ENCODE results near the gene CTAGE9.

Gene CTAGE9

GRCh38 chr6:131673184-131673583, 37.6 kb downstream of the CTAGE9 start:
- no peak for DNase-seq (ENCODE audit: low read depth)

- no peak for DNase-seq (ENCODE audit: low read depth)
Observed at GRCh38 chr6:131669891-131670290, 40.9 kb downstream of the CTAGE9 start.

DNA sequence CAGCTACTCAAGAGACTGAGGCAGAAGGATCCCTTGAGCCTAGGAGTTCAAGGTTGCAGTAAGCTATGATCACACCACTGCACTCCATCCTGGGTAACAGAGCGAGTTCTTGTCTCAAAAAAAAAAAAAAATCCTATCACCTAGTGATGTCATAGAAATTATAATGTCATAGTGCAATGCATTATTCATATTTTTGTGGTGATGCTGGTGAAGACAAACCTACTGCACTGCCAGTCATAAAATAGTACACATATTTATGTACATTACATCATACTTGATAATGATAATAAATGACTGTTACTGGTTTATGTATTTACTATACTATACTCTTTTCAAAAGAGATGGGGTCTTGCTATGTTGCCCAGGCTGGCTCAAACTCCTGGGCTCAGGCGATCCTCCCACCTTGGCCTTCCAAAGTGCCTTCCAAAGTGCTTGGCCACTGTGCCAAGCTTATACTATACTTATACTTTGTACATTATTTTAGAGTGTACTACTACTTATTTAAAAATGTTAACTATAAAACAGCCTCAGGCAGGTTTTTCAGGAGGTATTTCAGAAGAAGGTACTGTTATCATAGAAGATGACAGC, 47.1 kb downstream of the CTAGE9 start:
- no peak for DNase-seq (ENCODE audit: low read depth)

DNA sequence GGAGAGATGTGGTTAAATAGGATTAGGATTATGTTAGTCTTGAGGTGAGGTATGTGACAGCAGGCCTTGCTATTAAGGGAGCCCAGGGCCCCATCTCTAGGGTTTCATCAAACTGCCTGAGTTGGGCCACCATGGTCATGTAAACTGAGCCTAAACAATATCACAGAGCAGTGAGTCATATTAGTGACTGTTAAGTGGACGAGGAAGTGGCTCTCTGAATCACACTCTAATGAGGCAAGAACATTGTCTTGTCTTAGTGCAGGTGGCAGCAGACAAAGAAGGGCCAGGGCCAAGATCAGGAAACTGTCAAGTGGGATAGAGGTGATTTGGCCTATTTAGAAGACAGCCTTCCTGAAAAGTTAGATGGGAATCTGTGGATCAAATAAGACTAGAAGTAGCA, 50.6 kb downstream of the CTAGE9 start:
- no peak for DNase-seq (ENCODE audit: low read depth)
